ENCODE results near the gene CSTF1.
A peak's percentile ranks its signal among the peaks of the same experiment; 100 is the strongest.
"Not testable (repeated sequence)": the region's sequence is repeated elsewhere in the genome, so short reads cannot be mapped to it uniquely, and the experiment has no call there.

The CSTF1 gene

DNA sequence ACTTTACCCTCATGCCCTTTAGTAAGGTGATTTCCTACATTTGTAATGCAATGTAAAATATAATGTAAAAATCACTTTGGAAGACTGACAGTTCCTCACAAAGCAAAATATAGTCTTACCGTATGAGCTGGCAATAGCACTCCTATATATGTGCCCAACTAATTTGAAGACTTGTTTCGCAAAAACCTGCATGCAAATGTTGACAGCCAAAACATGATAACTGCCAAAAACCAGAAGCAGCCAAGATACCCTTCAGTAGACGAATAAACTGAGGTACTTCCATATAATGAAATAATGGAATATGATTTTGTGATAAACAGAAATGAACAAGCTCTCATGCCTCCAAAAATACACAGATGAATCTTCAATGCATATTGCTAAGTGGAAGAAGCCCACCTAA lies 14.1 kb upstream of the CSTF1 start:
- no peak overlapping the region for H3K27ac Mint-ChIP-seq (ENCODE audit: low read depth)
- H3K9me3 Mint-ChIP-seq = no peaks in the 10 kb centered on the region
- no peaks in the 10 kb centered on the region for H3K27me3 Mint-ChIP-seq
- ATAC-seq (replicated peaks; ENCODE audit: extremely low read depth, poor library complexity, severe bottlenecking) = no peak
- H3K4me3 Mint-ChIP-seq = no peak overlapping the region
- peaks cover 1% of the 10 kb centered on the region for H3K4me1 Mint-ChIP-seq
- H3K36me3 Mint-ChIP-seq (ENCODE audit: insufficient read depth) = peaks cover 1% of the 10 kb centered on the region
- no peak for DNase-seq (ENCODE audit: low spot score in 2 of 2)

DNA sequence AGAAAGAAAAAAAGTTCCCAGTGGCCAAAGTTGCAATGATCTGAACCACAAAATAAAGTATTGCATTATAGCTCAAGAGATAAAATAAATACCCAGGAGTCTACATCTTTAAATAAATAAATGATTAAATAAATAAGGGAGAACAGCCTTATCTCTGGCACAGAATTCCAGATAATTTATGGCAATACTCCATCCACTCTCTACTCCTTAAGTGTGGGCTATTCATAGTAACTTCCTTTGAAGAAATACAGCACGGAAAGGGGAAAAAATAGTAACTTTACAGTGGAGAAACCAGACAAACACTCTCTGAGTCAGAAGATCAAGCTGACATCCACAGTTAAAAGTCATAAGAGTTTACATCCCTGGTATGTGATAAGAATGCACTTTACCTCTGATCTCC lies 12.1 kb upstream of the CSTF1 start:
- H3K36me3 Mint-ChIP-seq (ENCODE audit: insufficient read depth) = no peaks in the 10 kb centered on the region
- no peak overlapping the region for H3K4me3 Mint-ChIP-seq

DNA sequence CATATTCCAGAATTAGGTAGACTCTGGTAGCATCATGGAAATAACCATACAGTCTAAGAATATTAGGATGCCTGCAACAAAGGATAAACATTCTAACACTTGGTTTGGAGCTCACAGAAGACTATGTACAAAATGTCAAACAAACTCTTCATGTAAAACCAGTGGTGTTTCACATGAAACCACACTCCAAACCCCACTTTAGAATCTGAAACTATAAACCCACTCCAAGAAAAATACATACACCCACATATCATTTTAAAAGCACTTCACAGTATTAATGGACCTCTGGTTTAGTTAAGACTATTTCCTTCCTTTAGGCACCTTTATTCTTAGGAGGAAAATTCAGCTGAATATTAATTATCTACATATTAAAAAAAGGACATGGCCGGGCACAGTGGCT lies 10.9 kb upstream of the CSTF1 start:
- H3K36me3 Mint-ChIP-seq (ENCODE audit: insufficient read depth) = peaks cover 1% of the 10 kb centered on the region
- H3K27me3 Mint-ChIP-seq = no peaks in the 10 kb centered on the region
- H3K4me3 Mint-ChIP-seq = no peak overlapping the region
- ATAC-seq (replicated peaks; ENCODE audit: extremely low read depth, poor library complexity, severe bottlenecking) (no peak), DNase-seq (ENCODE audit: low spot score in 2 of 2) (no peak)
- H3K9me3 Mint-ChIP-seq = no peaks in the 10 kb centered on the region
- H3K4me1 Mint-ChIP-seq = no peaks in the 10 kb centered on the region
- no peak overlapping the region for H3K27ac Mint-ChIP-seq (ENCODE audit: low read depth)

More for the DNA sequence above, 12.1 kb upstream of the CSTF1 start:
- Mint-ChIP-seq H3K27me3 (no peaks in the 10 kb centered on the region), H3K4me1 (no peaks in the 10 kb centered on the region), H3K9me3 (no peaks in the 10 kb centered on the region), H3K27ac (ENCODE audit: low read depth) (no peak overlapping the region)
- ATAC-seq (replicated peaks; ENCODE audit: extremely low read depth, poor library complexity, severe bottlenecking) = no peak
- no peak for DNase-seq (ENCODE audit: low spot score in 2 of 2)

DNA sequence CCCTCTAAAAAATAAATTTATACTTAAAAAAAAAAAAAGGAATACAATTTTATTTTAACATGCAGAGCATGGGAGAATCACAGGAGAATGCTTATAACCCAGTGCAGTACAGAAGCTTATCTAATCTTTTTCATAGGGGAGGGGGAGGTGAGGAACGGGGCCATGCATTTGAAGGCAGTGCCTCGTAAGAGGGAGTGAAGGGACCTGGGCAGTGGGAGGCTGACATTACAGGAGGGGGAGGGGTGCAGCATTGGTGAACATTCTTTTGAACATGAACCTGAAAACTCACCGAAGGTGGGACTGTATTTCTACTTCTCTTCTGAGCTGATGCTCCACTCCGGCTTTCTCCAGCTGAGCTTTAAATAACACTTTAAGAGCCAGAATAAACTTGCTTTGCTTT lies 9.7 kb upstream of the CSTF1 start:
- Mint-ChIP-seq H3K4me3 (no peak overlapping the region), H3K27ac (ENCODE audit: low read depth) (no peak overlapping the region), H3K4me1 (no peaks in the 10 kb centered on the region), H3K27me3 (no peaks in the 10 kb centered on the region), H3K9me3 (no peaks in the 10 kb centered on the region), H3K36me3 (ENCODE audit: insufficient read depth) (peaks cover 1% of the 10 kb centered on the region)
- ATAC-seq (replicated peaks; ENCODE audit: extremely low read depth, poor library complexity, severe bottlenecking) = no peak
- no peak for DNase-seq (ENCODE audit: low spot score in 2 of 2)

DNA sequence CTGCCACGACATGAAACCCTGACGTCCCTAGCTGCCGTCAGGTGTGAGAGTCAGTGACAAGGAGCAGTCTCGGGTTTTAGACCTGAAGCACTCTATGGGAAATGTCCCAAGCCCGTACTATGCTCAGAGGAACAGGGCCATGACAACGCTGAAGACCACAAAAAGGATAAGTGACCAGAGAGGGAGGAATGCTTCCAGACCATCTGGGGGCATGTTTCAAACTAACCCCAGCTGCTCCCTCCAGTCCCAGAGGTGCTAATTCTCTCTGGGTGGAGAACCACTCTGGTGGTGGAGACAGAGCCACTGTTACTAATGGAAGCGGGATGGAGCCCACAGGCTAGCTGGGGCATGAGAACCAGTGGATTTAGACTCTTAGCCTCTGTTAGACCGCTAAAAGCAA lies 9.1 kb upstream of the CSTF1 start:
- Mint-ChIP-seq H3K4me1 (no peaks in the 10 kb centered on the region), H3K4me3 (no peak overlapping the region), H3K27ac (ENCODE audit: low read depth) (no peak overlapping the region), H3K9me3 (no peaks in the 10 kb centered on the region), H3K36me3 (ENCODE audit: insufficient read depth) (peaks cover 1% of the 10 kb centered on the region), H3K27me3 (no peaks in the 10 kb centered on the region)
- ATAC-seq (replicated peaks; ENCODE audit: extremely low read depth, poor library complexity, severe bottlenecking) (no peak), DNase-seq (ENCODE audit: low spot score in 2 of 2) (no peak)

DNA sequence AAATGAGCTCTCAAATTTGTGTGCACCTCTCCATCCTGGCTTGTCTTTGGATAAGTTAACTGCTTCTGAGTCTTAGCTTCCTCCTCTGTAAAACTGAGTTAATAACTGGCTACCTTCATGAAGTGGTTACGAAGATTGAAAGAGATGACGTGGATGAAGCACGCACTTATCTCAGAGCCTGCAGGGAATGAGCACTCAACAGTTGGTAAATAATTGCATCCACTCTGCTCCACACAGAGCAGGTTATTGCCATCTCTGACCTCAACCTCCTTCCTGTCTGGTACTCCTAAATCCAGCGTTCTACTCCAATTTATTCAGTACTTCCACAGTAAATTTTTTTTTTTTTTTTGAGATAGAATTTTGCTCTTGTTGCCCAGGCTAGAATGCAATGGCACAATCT lies 7.3 kb upstream of the CSTF1 start:
- ATAC-seq (replicated peaks; ENCODE audit: extremely low read depth, poor library complexity, severe bottlenecking) (no peak), DNase-seq (ENCODE audit: low spot score in 2 of 2) (no peak)
- Mint-ChIP-seq H3K4me3 (no peak overlapping the region), H3K27ac (ENCODE audit: low read depth) (no peak overlapping the region), H3K9me3 (no peaks in the 10 kb centered on the region), H3K4me1 (no peaks in the 10 kb centered on the region), H3K36me3 (ENCODE audit: insufficient read depth) (peaks cover 1% of the 10 kb centered on the region), H3K27me3 (no peaks in the 10 kb centered on the region)

DNA sequence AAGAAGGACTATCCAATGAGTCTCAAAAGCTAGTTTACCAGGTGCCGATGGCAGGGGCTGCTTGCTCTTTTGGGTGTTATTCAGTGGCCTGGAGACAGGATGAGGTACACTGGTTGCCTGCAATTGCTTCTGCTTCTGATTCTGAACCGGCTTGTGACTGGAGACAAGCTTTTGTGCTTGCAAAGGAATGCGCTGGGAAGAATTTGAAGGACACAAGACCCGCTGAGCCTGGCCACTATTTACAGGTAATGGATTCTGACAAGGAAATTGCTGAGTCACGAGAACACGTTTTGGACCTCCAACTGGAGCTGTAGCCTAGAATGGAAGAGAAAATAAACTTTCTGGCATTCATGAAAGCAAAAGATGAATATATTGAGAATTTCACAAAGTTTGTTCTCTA lies 6.2 kb upstream of the CSTF1 start:
- Mint-ChIP-seq H3K27ac (ENCODE audit: low read depth) (no peak overlapping the region), H3K4me3 (no peak overlapping the region), H3K4me1 (no peaks in the 10 kb centered on the region), H3K27me3 (no peaks in the 10 kb centered on the region), H3K9me3 (no peaks in the 10 kb centered on the region), H3K36me3 (ENCODE audit: insufficient read depth) (peaks cover 4% of the 10 kb centered on the region)
- ATAC-seq (replicated peaks; ENCODE audit: extremely low read depth, poor library complexity, severe bottlenecking) (no peak), DNase-seq (ENCODE audit: low spot score in 2 of 2) (no peak)

DNA sequence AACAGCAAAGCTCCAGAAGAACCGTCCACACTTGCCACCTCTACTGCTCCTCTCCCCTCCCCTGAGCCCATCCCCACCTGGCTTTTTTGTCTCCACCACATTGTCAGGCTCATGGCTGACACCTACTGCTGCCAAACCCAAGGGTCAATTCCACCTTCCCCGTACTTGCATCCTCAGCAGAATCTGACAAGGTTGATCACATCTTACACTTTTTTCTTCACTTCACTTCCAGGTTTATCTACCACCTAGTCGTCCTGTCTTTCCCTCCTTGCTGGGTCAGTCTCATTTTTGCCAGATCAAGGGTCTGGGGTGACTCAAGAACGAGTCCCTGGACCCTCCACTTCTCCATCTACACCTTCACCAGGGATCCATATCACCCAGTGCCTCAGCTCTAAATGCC lies 3.6 kb upstream of the CSTF1 start:
- ATAC-seq (replicated peaks; ENCODE audit: extremely low read depth, poor library complexity, severe bottlenecking) (no peak), DNase-seq (ENCODE audit: low spot score in 2 of 2) (no peak)
- peaks cover 6% of the 10 kb centered on the region for H3K36me3 Mint-ChIP-seq (ENCODE audit: insufficient read depth)
- no peak overlapping the region for H3K27ac Mint-ChIP-seq (ENCODE audit: low read depth)
- H3K27me3 Mint-ChIP-seq = no peaks in the 10 kb centered on the region
- no peak overlapping the region for H3K4me3 Mint-ChIP-seq
- peaks cover 10% of the 10 kb centered on the region for H3K4me1 Mint-ChIP-seq
- H3K9me3 Mint-ChIP-seq = no peaks in the 10 kb centered on the region

DNA sequence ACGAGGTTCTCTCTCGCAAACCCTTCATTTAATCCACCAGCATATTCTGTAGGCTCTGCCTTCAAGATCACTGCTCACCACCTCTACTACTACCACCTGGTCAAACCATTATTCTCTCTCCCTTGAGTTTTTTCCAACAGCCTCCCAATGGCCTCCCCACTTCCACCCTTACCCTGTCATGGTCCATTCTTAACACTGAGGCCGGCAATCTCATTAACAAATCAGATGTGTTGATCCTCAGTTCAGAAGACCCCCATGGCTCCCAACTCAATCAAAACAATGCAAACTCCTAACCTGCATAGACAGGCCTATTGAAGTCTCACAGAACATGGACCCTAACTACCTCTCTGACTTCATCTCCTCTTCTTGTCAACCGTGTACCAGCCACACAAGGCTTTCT lies 2.6 kb upstream of the CSTF1 start:
- DNase-seq (ENCODE audit: low spot score in 2 of 2) = no peak
- peaks cover 6% of the 10 kb centered on the region for H3K36me3 Mint-ChIP-seq (ENCODE audit: insufficient read depth)
- H3K9me3 Mint-ChIP-seq = no peaks in the 10 kb centered on the region
- H3K4me1 Mint-ChIP-seq = peaks cover 12% of the 10 kb centered on the region
- ATAC-seq (replicated peaks; ENCODE audit: extremely low read depth, poor library complexity, severe bottlenecking) = no peak
- no peak overlapping the region for H3K4me3 Mint-ChIP-seq
- no peak overlapping the region for H3K27ac Mint-ChIP-seq (ENCODE audit: low read depth)
- no peaks in the 10 kb centered on the region for H3K27me3 Mint-ChIP-seq

DNA sequence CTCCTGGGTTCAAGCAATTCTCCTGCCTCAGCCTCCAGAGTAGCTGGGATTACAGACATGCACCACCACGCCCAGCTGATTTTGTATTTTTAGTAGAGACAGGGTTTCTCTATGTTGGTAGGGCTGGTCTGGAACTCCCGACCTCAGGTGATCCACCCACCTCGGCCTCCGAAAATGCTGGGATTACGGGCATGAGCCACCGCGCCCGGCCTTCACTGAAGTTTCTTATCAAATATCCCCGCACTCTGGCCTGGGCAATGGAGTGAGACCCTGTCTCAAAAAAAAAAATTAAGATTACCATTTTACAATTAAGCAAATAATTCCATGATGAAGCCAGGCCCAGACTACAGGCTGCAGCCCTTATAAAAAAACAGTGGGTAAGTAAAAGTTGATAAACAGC lies 2.0 kb upstream of the CSTF1 start:
- not testable (repeated sequence) for H3K36me3 Mint-ChIP-seq (ENCODE audit: insufficient read depth); H3K27me3 Mint-ChIP-seq; ATAC-seq (replicated peaks; ENCODE audit: extremely low read depth, poor library complexity, severe bottlenecking); H3K27ac Mint-ChIP-seq (ENCODE audit: low read depth); H3K4me3 Mint-ChIP-seq; DNase-seq (ENCODE audit: low spot score in 2 of 2); H3K9me3 Mint-ChIP-seq
- peaks cover 18% of the 10 kb centered on the region for H3K4me1 Mint-ChIP-seq

DNA sequence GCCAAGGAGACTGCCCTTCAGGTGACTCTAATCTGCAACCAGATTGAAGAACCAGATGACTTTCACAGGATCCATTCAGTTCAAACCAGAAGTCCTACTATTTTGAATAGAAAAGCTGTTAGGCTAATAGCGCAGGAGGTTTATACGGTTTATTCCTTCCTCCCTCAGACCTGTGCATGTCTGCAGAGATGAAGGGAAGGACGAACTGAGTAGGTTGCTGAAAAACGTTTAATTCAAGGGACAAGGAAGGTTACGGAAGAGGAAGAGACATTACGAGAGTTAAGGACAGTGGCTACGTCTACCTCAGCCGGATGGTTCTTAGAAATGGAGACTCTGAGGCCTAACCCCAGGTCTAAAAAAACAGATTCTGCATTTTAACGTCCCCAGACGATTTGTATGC lies 1.4 kb upstream of the CSTF1 start:
- Mint-ChIP-seq H3K36me3 (ENCODE audit: insufficient read depth) (peaks cover 14% of the 10 kb centered on the region), H3K27ac (ENCODE audit: low read depth) (no peak overlapping the region), H3K4me1 (peaks cover 22% of the 10 kb centered on the region)

DNA sequence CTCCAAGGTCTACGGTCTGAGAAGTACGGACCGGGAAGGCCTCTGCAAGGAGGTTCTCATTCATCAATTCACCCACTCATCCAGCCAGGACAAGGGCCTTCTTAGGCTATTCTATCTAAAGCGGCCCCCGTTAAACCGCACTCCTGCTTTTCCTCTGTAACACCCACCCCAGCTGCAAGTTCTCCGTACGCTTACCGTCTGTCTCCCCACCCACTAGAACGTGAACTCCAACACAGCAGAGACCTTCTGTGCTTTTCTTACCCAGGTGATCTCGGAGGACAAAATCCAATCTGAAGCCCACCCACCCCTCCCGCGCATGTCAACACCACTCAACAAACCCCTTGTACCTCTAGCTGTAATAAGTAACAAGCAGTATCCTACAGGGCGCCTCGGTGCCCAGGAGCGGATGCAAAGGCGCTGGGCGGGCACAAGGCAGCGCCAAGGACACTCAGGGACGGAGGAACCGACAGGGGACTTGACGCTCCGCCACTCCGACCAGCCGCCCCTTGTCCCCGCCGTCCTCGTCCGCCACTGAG lies 781 bp upstream of the CSTF1 start:
- DNase-seq (ENCODE audit: low spot score in 2 of 2) = no peak
- H3K4me1 Mint-ChIP-seq = peaks cover 23% of the 10 kb centered on the region
- H3K36me3 Mint-ChIP-seq (ENCODE audit: insufficient read depth) = peaks cover 18% of the 10 kb centered on the region
- peak; percentile 4 for ATAC-seq (replicated peaks; ENCODE audit: extremely low read depth, poor library complexity, severe bottlenecking)
- no peak overlapping the region for H3K4me3 Mint-ChIP-seq
- no peaks in the 10 kb centered on the region for H3K9me3 Mint-ChIP-seq
- H3K27ac Mint-ChIP-seq (ENCODE audit: low read depth) = no peak overlapping the region
- H3K27me3 Mint-ChIP-seq = no peaks in the 10 kb centered on the region

More for the DNA sequence above, 1.4 kb upstream of the CSTF1 start:
- DNase-seq (ENCODE audit: low spot score in 2 of 2) = no peak
- no peak for ATAC-seq (replicated peaks; ENCODE audit: extremely low read depth, poor library complexity, severe bottlenecking)
- Mint-ChIP-seq H3K27me3 (no peaks in the 10 kb centered on the region), H3K4me3 (no peak overlapping the region), H3K9me3 (no peaks in the 10 kb centered on the region)

DNA sequence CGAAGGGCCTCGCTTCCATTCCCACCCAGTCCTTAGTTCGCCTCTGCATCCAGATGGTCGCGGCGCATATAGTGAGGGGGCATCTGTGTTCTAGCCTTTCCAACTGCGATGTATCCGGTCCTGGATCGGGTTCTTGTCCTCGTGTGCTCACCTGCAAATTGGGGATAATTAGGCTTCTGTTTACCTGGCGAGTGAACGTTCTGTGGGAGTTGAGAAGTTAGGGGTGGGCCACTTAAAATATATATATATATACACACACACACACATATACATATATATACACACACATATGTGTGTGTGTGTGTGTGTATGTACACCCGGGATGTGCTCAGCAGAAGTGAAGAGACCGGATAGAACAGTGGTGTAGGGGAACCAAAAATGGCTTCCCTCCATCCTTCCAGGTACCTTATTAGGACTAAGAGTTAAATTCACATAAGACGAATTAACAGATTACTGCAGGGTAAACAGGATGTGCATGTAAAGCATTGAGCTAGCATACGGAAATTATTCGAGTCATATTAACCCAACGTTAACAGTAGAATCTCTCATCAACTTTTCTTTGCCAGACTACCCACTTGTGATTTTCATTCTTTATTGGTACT lies 537 bp downstream of the CSTF1 start:
- Mint-ChIP-seq H3K4me3 (no peak overlapping the region), H3K9me3 (no peaks in the 10 kb centered on the region), H3K27ac (ENCODE audit: low read depth) (no peak overlapping the region), H3K27me3 (no peaks in the 10 kb centered on the region), H3K36me3 (ENCODE audit: insufficient read depth) (peaks cover 29% of the 10 kb centered on the region), H3K4me1 (peaks cover 23% of the 10 kb centered on the region)
- ATAC-seq (replicated peaks; ENCODE audit: extremely low read depth, poor library complexity, severe bottlenecking) (peak; percentile 52), DNase-seq (ENCODE audit: low spot score in 2 of 2) (no peak)
